Measurements from ENCODE around the gene CIAPIN1. TPM values are rescaled to one million over a fixed set of nuclear protein-coding genes. Genes with fewer than 3 reads are reported as not detected.

Gene CIAPIN1
- total RNA-seq, 1 donor from 2014 or later, result 69.1 TPM

GRCh38 chr16:57434003-57434402 is 13.2 kb downstream of the CIAPIN1 start:
- DNase-seq (ENCODE audit: low read depth), result no peak
- H3K4me3 ChIP-seq (ENCODE audit: low read depth, low read length), result no peak overlapping the region
- no peak for TF ChIP-seq CTCF (conservative IDR thresholded peaks at IDR 0.05; ENCODE audit: low read depth, low read length)

- DNase-seq (ENCODE audit: low read depth), result no peak
- H3K4me3 ChIP-seq (ENCODE audit: low read depth, low read length), result no peak overlapping the region
- no peak for TF ChIP-seq CTCF (conservative IDR thresholded peaks at IDR 0.05; ENCODE audit: low read depth, low read length)
These were observed 14.2 kb downstream of the CIAPIN1 start for GRCh38 chr16:57432989-57433388.

- DNase-seq (ENCODE audit: low read depth), result no peak
- H3K4me3 ChIP-seq (ENCODE audit: low read depth, low read length), result no peak overlapping the region
- no peak for TF ChIP-seq CTCF (conservative IDR thresholded peaks at IDR 0.05; ENCODE audit: low read depth, low read length)
These were observed 14.7 kb downstream of the CIAPIN1 start for GRCh38 chr16:57432505-57432904.

- DNase-seq (ENCODE audit: low read depth), result no peak
- TF ChIP-seq CTCF (conservative IDR thresholded peaks at IDR 0.05; ENCODE audit: low read depth, low read length), result no peak
- H3K4me3 ChIP-seq (ENCODE audit: low read depth, low read length), result no peak overlapping the region
These were observed 16.2 kb downstream of the CIAPIN1 start for GRCh38 chr16:57430955-57431354.

GRCh38 chr16:57427824-57428223 is 19.4 kb downstream of the CIAPIN1 start:
- no peak for DNase-seq (ENCODE audit: low read depth)
- H3K4me3 ChIP-seq (ENCODE audit: low read depth, low read length), result no peak overlapping the region
- no peak for TF ChIP-seq CTCF (conservative IDR thresholded peaks at IDR 0.05; ENCODE audit: low read depth, low read length)

- H3K4me3 ChIP-seq (ENCODE audit: low read depth, low read length), result no peak overlapping the region
- DNase-seq (ENCODE audit: low read depth), result no peak
- no peak for TF ChIP-seq CTCF (conservative IDR thresholded peaks at IDR 0.05; ENCODE audit: low read depth, low read length)
These were observed 19.9 kb downstream of the CIAPIN1 start for GRCh38 chr16:57427307-57427706.

GRCh38 chr16:57426356-57426755 is 20.8 kb downstream of the CIAPIN1 start:
- TF ChIP-seq CTCF (conservative IDR thresholded peaks at IDR 0.05; ENCODE audit: low read depth, low read length), result no peak
- no peak for DNase-seq (ENCODE audit: low read depth)
- H3K4me3 ChIP-seq (ENCODE audit: low read depth, low read length), result no peak overlapping the region
